Parathyroid adenoma (tissue), 2 donors: ENCODE results near the gene PRR27.

Experiments
- H2AFZ ChIP-seq: fragments of 300-600 bp; sonication (generic); one replicate; pipeline ENCODE4 v1.7.0; 2017; ENCODE audit warnings: antibody characterized with exemption, mild to moderate bottlenecking
- H3K27ac ChIP-seq: fragments of 300-600 bp; sonication (generic); one replicate; pipeline ENCODE4 v1.7.0; 2017
- H3K27me3 ChIP-seq: fragments of 300-600 bp; sonication (generic); one replicate; pipeline ENCODE4 v1.7.0; 2017; ENCODE audit warnings: low read length; ENCODE audit not compliant: control insufficient read depth, insufficient read depth
- H3K36me3 ChIP-seq: fragments of 300-600 bp; sonication (generic); one replicate; pipeline ENCODE4 v1.7.0; 2017; ENCODE audit warnings: low read length; ENCODE audit not compliant: control insufficient read depth, insufficient read depth
- H3K4me1 ChIP-seq: fragments of 300-600 bp; sonication (generic); one replicate; pipeline ENCODE4 v1.7.0; 2017; ENCODE audit warnings: control low read depth
- H3K4me2 ChIP-seq: fragments of 300-600 bp; sonication (generic); one replicate; pipeline ENCODE4 v1.7.0; 2017; ENCODE audit warnings: low read length
- H3K4me3 ChIP-seq: fragments of 300-600 bp; sonication (generic); one replicate; pipeline ENCODE4 v1.7.0; 2017; ENCODE audit warnings: low read depth, low read length
- H3K79me2 ChIP-seq: fragments of 300-600 bp; sonication (generic); one replicate; pipeline ENCODE4 v1.7.0; 2017; ENCODE audit warnings: control low read depth
- H3K9ac ChIP-seq: fragments of 300-600 bp; sonication (generic); one replicate; pipeline ENCODE4 v1.7.0; 2017; ENCODE audit warnings: mild to moderate bottlenecking
- H3K9me3 ChIP-seq: fragments of 300-600 bp; sonication (generic); one replicate; pipeline ENCODE4 v1.7.0; 2017; ENCODE audit warnings: low read length; ENCODE audit not compliant: control insufficient read depth
- CTCF ChIP-seq: fragments of 300-600 bp; sonication (generic); IDR thresholded peaks from one replicate; pipeline ENCODE4 v1.7.0; 2017; ENCODE audit warnings: antibody characterized with exemption, mild to moderate bottlenecking
- donor health status: primary hyperparathyroidism.

Gene PRR27

GRCh38 chr4:70177090-70177489 is 23.1 kb downstream of the PRR27 start:
- Histone ChIP-seq H3K4me3 (no peak overlapping the region), H3K27ac (no peak overlapping the region), H3K4me2 (no peak overlapping the region), H3K36me3 (no peaks in the 10 kb centered on the region), H3K9ac (no peak overlapping the region), H3K27me3 (no peaks in the 10 kb centered on the region), H3K4me1 (no peaks in the 10 kb centered on the region), H3K9me3 (no peaks in the 10 kb centered on the region), H2AFZ (no peak overlapping the region), H3K79me2 (no peaks in the 10 kb centered on the region)
- no peak for TF ChIP-seq CTCF

GRCh38 chr4:70178075-70178660 is 24.1 kb downstream of the PRR27 start:
- Histone ChIP-seq H3K27me3 (no peaks in the 10 kb centered on the region), H3K4me2 (no peak overlapping the region)

GRCh38 chr4:70179811-70180210 is 25.8 kb downstream of the PRR27 start:
- Histone ChIP-seq H3K4me1 (no peaks in the 10 kb centered on the region), H3K4me2 (no peak overlapping the region), H3K36me3 (no peaks in the 10 kb centered on the region), H3K4me3 (no peak overlapping the region), H3K27ac (no peak overlapping the region), H3K9me3 (no peaks in the 10 kb centered on the region), H3K27me3 (no peaks in the 10 kb centered on the region), H2AFZ (no peak overlapping the region), H3K9ac (no peak overlapping the region), H3K79me2 (no peaks in the 10 kb centered on the region)
- no peak for TF ChIP-seq CTCF

More at GRCh38 chr4:70178075-70178660, 24.1 kb downstream of the PRR27 start:
- Histone ChIP-seq H3K9me3 (no peaks in the 10 kb centered on the region), H3K4me3 (no peak overlapping the region), H2AFZ (no peak overlapping the region), H3K79me2 (no peaks in the 10 kb centered on the region), H3K36me3 (no peaks in the 10 kb centered on the region), H3K4me1 (no peaks in the 10 kb centered on the region), H3K9ac (no peak overlapping the region), H3K27ac (no peak overlapping the region)
- no peak for TF ChIP-seq CTCF

GRCh38 chr4:70181864-70182263 is 27.8 kb downstream of the PRR27 start:
- Histone ChIP-seq H3K4me3 (no peak overlapping the region), H3K36me3 (no peaks in the 10 kb centered on the region), H3K27ac (no peak overlapping the region), H3K9ac (no peak overlapping the region), H3K4me1 (no peaks in the 10 kb centered on the region), H3K27me3 (no peaks in the 10 kb centered on the region), H2AFZ (no peak overlapping the region), H3K9me3 (no peaks in the 10 kb centered on the region), H3K79me2 (no peaks in the 10 kb centered on the region), H3K4me2 (no peak overlapping the region)
- TF ChIP-seq CTCF = no peak

- no peak overlapping the region for H3K9ac ChIP-seq
- H3K79me2 ChIP-seq = no peaks in the 10 kb centered on the region
- no peaks in the 10 kb centered on the region for H3K9me3 ChIP-seq
- H3K4me2 ChIP-seq = no peak overlapping the region
- TF ChIP-seq CTCF = no peak
- H3K27ac ChIP-seq = no peak overlapping the region
- no peaks in the 10 kb centered on the region for H3K36me3 ChIP-seq
- no peak overlapping the region for H3K4me3 ChIP-seq
- H3K4me1 ChIP-seq = no peaks in the 10 kb centered on the region
- no peaks in the 10 kb centered on the region for H3K27me3 ChIP-seq
- H2AFZ ChIP-seq = no peak overlapping the region
Measured at GRCh38 chr4:70182517-70183167, 28.6 kb downstream of the PRR27 start.
